Ammon's horn (tissue), 1 donor: ENCODE results near the gene PLA2G2F.

Experiments used
- DNase-seq: peaks from one replicate; pipeline ENCODE4 v3.0.0-alpha.2; 2016; ENCODE audit warnings: low spot score

Gene PLA2G2F, protein sequence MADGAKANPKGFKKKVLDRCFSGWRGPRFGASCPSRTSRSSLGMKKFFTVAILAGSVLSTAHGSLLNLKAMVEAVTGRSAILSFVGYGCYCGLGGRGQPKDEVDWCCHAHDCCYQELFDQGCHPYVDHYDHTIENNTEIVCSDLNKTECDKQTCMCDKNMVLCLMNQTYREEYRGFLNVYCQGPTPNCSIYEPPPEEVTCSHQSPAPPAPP

DNA sequence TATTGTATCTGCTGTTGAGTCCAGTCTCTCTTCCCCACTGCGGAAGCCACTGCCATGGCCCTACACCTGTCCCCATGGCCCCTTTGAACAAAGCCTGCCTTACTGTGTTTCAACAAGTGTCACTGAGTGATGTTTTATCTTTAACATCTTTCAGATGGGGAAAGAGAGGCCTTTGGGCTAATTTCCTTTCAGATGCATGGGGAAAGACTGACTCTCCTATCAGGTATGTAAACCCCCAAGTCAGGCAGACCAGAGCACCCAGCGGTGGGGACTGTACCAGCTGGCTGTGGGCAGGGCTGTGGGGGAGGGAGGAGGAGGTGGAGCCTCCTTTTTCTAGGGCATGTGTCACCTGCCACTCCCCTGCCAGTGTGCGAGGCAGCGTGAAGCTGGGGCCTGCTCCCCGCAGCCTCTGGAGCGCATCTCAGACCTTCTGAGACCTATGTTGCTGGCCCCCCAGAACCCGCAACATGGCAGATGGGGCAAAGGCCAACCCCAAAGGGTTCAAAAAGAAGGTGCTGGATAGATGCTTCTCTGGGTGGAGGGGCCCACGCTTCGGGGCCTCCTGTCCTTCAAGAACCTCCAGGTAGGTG lies at the start of gene PLA2G2F:
Gene PLA2G2F, plus strand, starts transcription at position 363 of the 590 bp plus-strand sequence. Its CDS starts 105 bp downstream, at position 468.
- DNase-seq = no peak

DNA sequence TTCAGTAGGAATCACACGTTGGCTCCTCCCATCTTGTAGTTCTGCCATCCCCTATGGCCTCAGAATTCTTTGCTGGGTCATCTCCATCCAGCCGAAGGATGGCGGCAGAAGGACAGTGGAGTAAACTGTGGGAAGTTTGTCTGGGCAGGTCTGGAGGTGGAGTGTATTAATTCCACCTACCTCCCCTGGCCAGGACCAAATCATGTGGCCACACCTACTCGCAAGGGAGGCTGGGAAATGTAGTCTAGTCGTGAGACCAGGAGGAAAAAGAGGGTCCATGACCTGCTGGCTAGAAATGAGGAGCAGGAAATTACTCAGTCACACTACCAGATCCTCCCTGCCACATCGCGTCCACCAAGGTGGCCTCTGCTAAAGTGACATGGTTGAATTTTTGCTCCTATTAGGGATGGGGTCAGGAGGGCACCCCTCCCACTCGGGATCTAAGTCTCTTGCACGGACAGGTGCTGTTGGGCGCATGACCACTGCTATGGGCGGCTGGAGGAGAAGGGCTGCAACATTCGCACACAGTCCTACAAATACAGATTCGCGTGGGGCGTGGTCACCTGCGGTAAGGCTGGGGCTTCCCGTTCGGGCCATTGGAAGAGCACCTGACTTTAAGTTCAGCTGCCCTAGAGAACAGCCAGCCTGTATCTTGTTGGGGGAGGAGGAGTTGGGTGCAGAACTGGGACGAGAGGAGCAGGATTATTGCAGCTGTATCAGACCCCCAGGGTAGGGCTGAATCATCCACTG lies 49.6 kb upstream of the PLA2G2F start:
- DNase-seq = no peak

DNA sequence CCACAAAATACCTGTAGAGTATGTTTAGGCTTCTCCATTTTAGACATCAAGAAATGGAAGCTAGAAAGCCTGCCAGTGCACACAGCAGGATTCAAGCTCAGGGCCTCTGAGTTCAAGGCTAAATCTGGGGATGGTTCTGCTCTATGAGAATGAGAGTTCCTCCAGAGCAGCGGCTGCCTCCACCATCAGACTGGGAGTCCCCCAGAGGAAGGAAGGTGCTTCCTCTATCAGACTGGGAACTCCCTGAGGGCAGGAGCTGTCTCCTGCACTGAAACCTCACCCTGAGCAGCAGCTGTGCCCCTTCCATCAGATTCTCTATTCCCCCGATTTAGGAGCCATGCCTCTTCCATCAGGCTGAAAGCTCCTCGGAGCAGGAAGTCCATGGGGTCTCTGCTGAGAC lies 49.0 kb upstream of the PLA2G2F start:
- no peak for DNase-seq

DNA sequence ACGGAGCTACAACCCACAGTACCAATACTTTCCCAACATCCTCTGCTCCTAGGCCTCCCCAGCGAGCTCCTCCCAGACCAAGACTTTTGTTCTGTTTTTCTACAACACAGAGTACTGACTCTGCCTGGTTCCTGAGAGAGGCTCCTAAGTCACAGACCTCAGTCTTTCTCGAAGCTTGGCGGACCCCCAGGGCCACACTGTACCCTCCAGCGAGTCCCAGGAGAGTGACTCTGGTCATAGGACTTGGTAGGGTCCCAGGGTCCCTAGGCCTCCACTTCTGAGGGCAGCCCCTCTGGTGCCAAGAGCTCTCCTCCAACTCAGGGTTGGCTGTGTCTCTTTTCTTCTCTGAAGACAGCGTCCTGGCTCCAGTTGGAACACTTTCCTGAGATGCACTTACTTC lies 48.5 kb upstream of the PLA2G2F start:
- DNase-seq = no peak

DNA sequence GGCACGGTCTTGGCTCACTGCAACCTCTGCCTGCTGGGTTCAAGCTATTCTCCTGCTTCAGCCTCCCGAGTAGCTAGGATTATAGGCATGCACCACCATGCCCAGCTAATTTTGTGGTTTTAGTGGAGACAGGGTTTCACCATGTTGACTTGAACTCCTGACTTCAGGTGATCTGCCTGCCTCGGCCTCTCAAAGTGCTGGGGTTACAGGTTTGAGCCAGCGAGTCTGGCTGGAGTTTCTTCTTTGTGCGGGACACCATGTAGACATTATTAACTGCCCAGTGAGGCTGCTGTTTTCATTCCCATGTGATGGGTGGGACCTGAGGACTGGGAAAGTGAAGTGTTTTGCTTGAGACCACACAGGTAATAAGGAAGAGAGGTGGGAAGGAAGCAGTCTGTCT lies 45.8 kb upstream of the PLA2G2F start:
- DNase-seq = no peak

DNA sequence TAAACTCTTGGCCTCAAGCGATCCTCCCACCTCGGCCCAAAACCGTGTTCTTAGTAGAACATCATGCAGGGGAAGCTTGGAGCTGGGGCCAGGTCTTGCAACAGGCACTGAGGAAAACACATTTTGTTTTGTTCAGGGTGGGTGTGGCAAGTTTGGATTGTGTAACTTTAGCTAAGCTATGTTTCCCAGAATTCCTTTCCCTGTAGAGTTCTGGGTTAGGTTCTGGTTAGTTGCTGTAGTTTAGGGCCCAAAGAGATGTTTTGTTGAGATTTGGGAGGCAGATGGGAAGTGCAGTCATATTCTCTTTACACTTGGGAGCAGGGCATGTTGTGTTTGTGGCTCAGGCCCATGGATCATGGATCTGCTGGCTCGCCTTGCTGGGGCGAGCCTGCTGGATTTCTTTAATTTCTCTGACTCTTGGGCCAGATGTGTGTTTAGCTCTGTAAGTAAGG lies 45.2 kb upstream of the PLA2G2F start:
- no peak for DNase-seq

DNA sequence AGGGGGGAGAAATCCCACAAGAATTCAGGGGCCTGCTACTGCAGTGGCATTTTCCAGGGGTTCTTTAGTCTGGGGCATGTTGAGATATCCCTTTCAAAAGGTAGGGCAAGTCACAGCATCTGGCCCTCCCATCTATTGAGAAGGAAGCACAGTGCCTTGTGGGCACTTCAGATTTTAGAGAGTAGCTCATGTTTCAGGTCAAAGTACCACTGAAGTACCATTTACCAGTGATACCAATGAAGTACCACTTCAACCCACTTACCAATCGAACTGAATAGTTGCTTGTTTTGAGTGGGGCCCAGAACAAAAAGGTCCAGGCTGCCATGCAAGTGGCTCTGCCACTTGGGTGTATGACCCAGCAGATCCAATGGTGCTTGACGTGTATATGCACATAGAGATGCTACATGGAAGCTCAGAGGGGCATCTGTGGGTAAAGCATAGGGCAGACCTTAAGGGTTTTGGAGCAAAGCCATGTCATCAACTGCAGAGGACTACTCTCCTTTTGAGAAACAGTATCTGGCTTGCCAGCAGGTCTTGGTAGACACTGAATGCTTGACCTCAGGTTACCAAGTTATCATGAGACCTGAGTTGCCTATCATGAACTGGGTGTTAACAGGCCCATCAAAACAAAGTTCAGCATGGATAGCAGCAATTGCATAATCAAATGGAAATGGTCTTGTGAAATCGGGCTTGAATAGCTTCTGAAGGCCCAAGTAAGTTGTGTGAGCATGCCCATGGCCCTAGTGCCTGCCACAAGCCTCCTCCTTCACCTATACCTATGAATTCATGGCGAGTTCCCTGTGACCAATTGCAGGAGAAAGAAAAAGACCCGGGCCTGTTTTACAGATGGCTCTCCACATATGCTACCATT lies 43.3 kb upstream of the PLA2G2F start:
- no peak for DNase-seq

DNA sequence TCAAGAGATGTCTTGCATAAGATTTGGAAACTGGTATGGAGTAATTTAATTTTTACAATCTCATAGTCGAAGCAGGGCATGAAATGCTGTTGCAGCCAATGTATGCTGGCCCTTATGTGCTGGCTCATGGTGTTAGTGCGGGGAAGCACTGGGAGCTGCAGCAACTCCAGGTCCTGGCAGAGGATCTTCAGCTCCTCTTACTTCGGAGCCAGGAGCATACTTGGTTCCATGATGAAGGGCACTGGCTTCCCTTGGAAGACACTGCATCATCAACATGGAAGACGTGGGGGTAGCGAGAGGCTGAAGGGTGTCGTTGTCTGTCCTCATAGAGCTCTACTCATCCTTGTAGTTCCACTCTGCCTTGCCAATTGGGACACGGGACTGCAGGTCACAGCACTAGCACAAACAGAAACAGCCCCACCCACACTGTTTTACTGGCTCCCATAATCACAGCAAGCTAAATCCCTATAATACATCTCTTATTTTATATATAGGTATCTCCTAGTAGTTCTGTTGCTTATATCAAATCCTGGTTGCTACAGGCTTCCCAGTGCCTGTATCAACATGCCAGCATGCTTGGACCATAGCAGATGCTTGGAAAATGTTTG lies 42.2 kb upstream of the PLA2G2F start:
- DNase-seq = no peak

DNA sequence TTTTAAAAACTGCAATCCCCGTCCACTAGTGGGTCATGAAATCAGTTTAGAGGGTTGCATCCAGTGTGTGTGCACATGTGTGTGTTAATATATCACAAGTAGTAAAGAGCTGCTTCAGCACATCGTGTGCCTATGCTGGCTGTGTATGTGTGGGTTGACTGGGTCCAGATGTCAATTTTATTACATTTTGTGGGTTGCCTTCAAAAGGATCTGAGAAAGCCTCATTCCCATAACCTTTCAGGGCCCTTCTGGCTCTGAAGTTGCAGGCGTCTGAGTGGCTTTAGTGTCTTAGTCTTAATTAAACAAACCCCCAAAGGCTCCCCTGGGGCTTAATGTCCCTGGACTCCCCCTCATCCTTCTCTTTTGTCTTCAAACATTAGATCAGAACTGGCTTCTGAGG lies 39.6 kb upstream of the PLA2G2F start:
- DNase-seq = no peak

DNA sequence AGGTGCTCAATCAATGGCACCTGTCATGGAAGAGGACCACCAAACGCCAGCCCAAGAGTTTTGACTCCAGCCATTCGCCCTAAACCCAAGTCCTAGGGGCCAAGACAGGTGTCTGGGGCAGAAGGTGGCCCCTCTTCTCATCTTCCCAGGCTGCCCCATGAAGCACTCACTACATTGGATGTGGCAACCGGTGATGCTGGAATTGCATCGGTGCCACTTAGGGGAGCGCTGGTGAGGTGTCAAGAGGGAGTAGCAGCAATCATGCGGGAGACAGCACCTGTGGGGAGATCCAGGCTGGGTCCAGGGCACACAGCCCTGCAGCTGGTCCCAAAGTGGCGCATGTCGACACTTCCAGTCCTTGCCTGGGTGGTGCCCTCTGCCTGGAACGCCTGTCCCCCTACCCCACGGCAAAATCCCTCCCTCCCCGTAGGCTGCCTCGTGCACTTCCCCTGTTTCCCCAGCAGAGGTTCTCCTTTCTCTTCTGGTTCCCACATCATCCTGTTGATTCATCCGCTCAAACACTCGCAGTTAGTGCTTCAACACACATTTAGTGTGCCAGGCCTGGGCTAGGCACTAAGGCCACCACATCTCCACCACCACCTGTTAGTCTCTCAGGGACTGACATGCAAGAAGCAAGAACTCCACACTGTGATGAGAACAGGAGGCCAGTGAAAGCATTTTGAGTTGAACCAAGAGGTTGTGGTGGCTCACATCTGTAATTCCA lies 38.3 kb upstream of the PLA2G2F start:
- DNase-seq = peak; percentile 62

DNA sequence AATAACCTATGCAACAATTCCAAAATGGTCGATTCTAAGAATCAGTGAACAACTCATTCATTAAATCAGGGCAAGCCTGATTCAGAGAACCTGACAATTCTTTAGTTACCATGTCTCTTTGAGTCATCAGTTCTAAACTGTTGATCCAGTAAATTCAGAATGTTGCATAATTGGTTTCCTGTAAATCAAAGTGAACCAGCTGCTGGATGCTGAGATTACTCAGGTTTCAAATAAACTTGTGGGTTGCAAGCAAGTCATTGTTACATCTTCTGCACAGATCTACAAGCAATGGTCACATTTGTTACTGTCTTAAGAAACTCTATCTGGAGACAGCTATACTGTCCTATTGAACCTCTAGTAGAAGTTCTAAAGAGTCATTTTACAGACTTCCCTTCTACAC lies 36.2 kb upstream of the PLA2G2F start:
- DNase-seq = no peak

DNA sequence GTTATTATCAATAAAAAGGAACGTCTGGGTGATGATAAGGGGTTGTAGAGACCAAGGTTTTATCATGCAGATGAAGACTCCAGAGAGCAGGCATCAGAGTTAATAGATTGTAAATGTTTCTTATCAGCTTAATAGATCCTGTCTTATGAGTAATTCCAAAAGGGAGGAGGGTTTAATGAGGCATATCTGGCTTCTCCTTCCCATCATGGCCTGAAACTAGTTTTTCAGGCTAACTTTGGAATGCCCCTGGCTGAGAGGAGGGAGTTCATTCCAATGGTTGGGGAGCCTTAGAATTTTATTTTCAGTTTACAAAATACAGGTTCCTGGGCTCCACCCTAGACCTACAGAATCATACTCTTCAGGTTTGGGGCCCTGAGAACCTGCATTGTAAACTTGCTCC lies 33.3 kb upstream of the PLA2G2F start:
- DNase-seq = no peak

DNA sequence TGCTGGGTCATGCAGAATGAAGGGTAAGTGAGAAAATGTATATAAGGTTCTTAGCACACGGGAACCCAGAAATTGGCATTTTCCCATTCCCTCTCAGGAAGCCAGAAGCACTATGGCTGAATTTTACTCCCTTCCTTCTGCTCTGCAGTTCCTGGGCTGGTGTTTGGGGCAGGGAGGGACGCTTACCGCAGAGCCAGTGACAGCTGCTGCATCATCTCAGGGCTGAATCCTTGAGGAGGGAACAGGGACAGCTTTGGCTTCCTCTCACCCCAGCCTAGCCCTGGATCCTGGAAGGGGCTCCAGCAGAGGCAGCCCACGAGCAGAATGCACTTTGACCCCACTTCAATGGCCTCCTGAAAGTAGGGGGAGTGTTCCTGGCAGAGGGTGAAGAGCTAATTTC lies 31.8 kb upstream of the PLA2G2F start:
- no peak for DNase-seq

DNA sequence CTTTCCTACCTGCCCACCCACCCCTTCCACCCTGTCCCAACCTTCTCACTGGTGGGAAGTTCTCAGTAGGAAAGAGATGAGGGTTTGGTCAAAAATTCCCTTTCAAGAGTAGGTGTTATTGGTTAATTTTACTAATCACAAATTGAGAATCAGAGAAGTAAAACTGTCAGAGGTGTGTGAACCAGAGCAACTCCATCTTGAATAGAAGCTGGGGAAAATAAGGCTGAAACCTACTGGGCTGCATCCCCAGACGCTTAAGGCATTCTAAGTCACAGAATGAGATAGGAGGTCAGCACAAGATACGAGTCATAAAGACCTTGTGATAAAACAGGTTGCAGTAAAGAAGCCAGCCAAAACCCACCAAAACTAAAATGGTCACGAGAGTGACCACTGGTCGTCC lies 31.3 kb upstream of the PLA2G2F start:
- no peak for DNase-seq

DNA sequence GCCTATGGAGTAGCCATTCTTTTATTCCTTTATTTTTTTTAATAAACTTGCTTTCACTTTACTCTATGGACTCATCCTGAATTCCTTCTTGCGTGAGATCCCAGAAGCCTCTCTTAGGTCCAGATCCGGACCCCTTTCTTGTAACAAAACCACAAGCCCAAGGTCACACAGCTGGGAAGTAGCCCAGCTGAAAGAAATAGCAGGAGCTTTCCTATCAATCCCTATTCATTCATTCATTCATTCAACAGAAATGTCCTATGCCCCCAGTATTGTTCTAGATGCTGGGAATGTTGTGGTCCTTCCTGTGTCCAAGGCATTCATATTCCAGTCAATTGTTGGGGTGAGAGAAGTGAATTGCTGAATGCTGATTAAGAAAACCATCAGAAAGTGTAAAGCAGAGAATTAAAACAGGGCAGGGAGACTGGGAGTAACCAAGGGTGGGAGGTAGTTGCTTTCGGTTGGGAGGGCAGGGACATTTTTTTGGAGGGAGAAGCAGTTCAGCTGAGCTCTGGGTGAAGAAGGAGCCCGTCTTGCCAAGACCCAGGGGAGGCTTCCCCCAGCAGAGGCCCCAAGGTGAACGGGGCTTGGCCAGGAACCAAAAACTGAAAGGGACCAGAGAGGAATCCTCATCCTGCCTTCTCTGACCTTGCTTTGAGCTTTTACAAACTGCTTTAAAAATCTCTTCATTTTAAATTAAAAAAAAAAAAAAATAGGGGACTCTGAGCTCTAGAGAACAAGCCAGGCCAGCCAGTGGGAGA lies 30.6 kb upstream of the PLA2G2F start:
- DNase-seq = no peak

DNA sequence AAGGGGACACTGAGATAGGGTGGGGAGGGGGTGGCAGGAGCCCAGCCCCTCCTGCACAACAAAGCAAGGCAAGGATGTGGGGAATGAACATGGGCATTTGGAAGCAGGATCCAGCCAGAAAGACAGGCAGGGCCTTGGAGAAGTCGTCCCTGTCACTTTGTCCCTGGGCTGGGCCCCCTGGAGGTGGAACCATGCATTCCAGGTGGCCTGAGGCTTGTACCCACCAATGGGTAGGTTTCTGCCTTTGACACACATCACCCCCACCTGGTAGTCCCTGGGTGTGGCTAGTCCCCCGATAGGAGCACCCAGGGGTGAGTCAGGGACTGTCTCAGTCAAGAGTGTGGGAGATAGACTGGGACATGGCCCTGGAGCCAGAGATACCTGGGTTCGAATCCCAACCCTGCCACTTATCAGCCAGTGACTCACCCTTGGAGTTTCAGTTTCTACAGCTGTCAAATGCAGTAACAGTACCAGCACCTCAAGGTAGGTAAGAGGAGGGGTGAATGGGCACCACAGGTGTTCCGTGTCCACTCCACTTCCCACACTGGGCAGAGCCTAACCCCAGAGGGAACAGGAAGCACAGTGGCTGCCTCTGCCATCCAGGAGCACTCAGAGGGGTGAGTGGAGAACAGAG lies 29.8 kb upstream of the PLA2G2F start:
- no peak for DNase-seq

DNA sequence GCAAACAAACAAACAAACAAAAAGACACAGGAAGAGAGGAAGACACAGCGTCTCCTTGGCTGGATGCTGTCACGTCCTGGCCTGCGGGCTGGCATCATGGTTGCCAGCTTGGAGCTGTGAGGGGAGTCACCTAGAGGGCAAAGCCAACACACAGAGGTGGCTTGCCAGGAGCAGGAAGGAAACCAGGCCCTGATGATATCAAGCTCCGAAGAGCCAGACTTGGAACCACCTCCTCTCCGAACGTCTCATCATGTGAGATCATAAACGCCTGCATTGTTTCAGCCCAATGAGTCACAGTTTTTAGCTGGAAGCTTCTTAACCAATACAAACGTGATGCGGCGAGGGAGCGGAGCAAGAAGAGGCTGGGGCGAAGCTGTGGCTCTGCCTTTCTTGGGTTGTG lies 28.4 kb upstream of the PLA2G2F start:
- no peak for DNase-seq

DNA sequence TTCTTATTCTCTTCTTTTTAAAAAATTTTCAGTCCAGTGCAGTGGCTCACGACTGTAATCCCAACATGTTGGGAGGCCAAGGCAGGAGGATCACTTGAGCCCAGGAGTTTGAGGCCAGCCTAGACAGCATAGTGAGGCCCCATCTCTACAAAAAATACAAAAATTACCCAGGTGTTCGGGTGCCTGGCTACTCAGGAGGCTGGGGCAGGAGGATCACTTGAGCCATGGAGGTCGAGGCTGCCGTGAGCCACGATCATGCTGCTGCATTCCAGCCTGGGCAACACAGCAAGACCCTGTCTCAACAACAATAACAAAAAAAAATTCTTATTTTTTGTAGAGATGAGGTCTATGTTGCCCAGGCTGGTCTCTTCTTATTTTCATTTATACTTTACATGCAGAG lies 27.7 kb upstream of the PLA2G2F start:
- DNase-seq = no peak

DNA sequence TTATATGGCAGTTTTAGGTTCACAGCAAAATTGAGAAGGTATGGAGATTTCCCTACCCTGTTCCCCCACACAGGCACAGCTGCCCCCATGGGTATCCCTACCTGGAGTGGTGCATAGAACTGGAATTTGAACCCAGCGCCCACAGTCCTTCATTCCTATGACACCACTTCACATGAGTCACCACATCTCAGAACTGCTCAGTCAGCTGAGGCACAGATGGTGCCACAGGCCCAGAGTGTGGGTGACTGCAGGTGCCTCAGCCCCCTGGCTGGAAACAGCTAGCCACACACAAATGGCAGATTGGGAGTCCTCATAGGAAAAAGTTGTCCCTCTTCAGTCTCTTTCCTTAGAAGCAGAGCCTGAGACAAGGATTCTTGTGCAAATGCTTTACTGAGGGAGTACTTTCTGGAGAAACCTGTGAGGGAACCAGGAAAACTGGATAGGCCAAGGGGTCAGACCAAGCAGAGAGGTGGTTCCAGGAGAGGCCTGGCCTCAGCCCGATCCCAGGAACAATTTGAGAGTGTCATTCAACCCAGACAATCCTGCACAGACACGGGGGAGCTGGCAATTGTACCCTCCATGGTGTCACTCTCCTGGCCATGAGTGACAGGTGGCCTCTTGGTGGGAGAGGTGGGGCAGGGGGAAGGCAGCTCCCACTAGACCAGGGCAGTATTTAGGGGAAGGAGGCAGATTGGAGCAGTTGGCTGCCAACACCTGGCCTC lies 26.7 kb upstream of the PLA2G2F start:
- no peak for DNase-seq
